Mononuclear cell (primary cell): ENCODE data around the gene PID1. TPM values are rescaled to one million over a fixed set of nuclear protein-coding genes. Genes with fewer than 3 reads are reported as not detected.
"Not testable (repeated sequence)": the region's sequence is repeated elsewhere in the genome, so short reads cannot be mapped to it uniquely, and the experiment has no call there.

ENCODE experiments used
- H3K27me3 ChIP-seq: 2 replicates; pipeline ENCODE4 v1.6.0; 2011; ENCODE audit warnings: low read length, control low read depth; ENCODE audit not compliant: insufficient read depth
- H3K4me1 ChIP-seq: 2 replicates; pipeline ENCODE4 v1.5.1; 2011; ENCODE audit warnings: mild to moderate bottlenecking, low read length, control low read depth; ENCODE audit not compliant: insufficient read depth
- H3K4me3 ChIP-seq: 2 replicates; pipeline ENCODE4 v1.5.1; 2011; ENCODE audit warnings: mild to moderate bottlenecking, low read length, moderate library complexity
- H3K9me3 ChIP-seq: 2 replicates; pipeline ENCODE4 v1.5.1; 2011; ENCODE audit warnings: low read depth, mild to moderate bottlenecking, control low read depth, low read length
- total RNA-seq: library from RNA; depleted of rRNA; stranded (reverse); fragments of >200 nt; gene quantifications from one replicate; pipeline ENCODE4 v1.2.3, GENCODE V29; 2012

The PID1 gene
- total RNA-seq, 1 donor, result 8.4 TPM

DNA sequence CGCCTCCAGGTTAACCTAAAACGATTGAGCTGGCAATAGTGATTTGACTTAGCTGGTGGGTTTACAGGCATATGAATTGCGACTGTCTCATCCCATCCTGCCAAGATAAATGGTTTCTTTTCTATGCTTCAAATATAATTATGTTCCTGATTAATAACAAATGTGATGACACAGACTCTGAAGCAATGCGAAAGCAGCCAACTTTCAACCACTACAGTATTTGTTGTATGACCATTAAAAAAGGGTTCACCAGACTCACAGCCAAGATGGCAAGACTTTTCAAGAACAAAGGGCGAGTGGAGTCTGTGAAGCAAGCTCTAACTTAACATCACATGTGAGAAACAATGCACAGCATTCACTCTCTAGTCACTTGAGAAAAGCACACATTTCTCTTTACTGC is 186.6 kb downstream of the PID1 start:
- Histone ChIP-seq H3K4me1 (no peaks in the 10 kb centered on the region), H3K9me3 (no peaks in the 10 kb centered on the region), H3K4me3 (no peak overlapping the region), H3K27me3 (no peaks in the 10 kb centered on the region)

DNA sequence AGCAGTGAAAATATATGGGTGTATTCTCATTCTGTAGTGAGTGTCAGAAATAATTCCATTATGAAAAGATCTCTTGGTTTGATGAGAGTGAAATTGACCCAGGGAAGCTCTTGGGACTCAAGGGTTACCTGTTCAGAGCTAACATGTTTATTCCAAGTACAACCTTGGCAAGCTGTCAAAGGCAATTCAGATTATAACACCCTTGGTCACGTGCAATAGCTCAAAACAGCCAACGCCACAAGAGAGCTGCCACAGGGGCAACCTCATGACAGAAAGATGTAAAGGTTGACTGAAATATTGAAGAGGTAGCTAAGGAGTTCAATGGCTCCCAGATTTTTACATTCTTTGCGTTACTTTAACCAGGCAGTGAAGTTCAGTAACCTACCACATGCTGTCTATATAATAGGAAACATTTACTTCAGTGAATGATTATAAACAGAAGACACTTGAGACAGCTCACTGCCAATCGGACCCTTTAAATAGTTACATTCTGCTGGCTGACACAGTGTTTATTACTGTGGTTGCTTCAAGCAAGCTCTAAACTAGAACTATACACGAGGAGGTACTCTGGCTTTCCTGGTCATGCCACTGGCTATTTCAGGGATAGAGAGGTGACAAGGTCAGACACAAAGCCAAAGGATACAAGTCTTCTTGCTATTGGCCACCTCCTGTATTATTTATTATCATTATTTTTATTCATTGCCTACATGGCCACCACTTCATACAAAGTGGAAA is 187.3 kb downstream of the PID1 start:
- H3K9me3 ChIP-seq, result no peaks in the 10 kb centered on the region
- no peaks in the 10 kb centered on the region for H3K4me1 ChIP-seq
- H3K4me3 ChIP-seq, result no peak overlapping the region
- no peaks in the 10 kb centered on the region for H3K27me3 ChIP-seq

DNA sequence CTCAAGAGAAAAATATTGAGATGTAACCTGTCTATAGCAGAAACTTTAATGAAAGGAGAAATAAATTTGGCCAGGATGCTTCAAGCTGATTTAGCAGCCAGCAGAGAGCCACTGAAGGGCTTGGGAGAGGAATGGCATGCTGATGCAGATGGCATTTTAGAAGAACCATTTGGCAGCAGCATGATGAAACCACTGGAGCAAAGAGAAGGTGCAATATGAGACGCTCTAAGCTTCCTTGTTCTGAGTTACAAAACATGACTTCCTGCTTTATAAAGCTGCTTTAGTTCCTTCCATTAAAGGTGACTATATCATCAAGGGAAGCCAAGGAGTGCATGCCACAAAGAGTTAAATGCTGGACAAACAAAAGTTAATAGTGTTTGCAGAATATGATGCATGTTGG is 189.7 kb downstream of the PID1 start:
- Histone ChIP-seq H3K4me1 (no peaks in the 10 kb centered on the region), H3K4me3 (no peak overlapping the region), H3K9me3 (no peaks in the 10 kb centered on the region), H3K27me3 (no peaks in the 10 kb centered on the region)

DNA sequence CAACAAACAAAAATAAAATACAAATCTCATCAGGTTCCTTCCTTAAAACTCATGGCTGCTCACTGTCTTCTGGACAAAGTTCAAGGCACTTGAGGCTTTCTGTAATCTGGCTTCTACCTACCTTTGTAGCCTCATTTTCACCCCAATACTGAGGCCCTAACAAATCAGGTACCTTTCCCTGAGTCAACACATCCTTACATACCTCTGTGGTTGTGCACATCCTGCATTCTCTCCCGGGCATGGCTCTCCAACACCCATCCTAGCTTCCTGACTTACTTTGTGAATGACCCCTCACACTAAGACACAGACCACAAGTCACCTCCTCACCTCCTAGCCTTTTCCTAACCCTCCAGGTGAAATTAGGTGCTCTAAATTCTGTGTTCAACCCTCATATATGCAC is 190.9 kb downstream of the PID1 start:
- Histone ChIP-seq H3K4me1 (no peaks in the 10 kb centered on the region), H3K4me3 (no peak overlapping the region), H3K9me3 (no peaks in the 10 kb centered on the region)

DNA sequence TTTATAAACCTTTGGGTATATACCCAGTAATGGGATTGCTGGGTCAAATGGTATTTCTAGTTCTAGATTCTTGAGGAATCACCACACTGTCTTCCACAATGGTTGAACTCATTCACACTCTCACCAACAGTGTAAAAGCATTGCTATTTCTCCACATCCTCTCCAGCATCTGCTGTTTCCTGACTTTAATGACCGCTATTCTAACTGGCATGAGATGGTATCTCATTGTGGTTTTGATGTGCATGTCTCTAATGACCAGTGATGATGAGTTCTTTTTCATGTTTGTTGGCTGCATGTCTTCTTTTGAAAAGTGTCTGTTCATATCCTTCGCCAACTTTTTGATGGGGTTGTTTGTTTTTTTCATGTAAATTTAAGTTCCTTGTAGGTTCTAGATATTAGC is 194.2 kb downstream of the PID1 start:
- not testable (repeated sequence) for H3K4me3 ChIP-seq, H3K4me1 ChIP-seq, H3K9me3 ChIP-seq

More for the DNA sequence above, 190.9 kb downstream of the PID1 start:
- no peaks in the 10 kb centered on the region for H3K27me3 ChIP-seq

DNA sequence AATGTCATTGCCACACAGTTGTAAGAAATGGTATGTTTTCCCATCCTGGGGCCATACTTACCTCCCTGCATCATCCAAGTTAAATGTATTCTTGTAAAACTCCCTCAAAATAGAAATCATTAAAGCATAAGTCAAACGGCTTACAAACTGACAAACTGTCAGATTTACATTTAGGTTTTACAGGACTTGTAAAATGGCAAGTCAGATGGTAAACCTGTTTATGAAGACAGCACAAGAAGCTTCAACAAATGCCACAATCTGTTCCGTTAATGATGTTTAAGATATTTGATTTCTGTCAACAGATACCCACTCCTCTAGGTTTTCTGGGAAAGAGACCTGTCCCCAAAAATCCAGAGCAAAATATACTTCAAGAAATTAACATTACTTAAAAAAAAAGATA is 197.2 kb downstream of the PID1 start:
- no peaks in the 10 kb centered on the region for H3K27me3 ChIP-seq
- H3K4me3 ChIP-seq, result no peak overlapping the region
- H3K4me1 ChIP-seq, result no peaks in the 10 kb centered on the region
- H3K9me3 ChIP-seq, result no peaks in the 10 kb centered on the region

More for the DNA sequence above, 194.2 kb downstream of the PID1 start:
- H3K27me3 ChIP-seq, result not testable (repeated sequence)

DNA sequence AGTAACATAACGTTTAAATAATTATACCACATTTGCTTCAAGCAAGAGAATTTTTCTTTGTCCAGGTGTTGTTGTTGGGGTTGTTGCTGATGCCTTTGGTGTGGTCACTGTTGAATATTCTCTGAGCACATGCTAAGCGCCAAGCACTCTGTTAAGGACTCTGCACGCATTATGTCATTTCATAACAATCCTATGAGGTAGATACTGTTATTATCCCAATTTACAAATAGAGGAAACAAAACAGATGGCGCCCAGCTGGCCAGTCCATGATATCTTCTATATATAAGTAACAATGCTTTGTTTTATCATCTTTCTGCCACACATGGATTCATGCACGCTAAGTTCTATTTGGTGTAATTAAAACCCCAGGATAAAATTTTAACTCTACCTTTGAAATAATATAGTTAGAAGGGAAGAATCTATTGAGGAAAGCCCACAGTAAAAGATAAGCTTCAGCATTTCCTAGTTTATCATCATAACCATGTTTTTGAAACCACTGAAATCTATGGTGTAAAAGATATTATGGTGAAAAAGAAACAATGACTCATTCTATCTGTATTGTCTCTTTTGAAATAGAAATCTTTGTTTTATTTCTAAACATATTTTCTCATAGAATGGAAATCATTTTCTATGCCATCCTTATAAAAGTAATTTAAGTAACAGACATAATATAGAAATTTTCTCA is 199.7 kb downstream of the PID1 start:
- Histone ChIP-seq H3K9me3 (peaks cover 5% of the 10 kb centered on the region), H3K27me3 (no peaks in the 10 kb centered on the region), H3K4me1 (no peaks in the 10 kb centered on the region), H3K4me3 (no peak overlapping the region)

DNA sequence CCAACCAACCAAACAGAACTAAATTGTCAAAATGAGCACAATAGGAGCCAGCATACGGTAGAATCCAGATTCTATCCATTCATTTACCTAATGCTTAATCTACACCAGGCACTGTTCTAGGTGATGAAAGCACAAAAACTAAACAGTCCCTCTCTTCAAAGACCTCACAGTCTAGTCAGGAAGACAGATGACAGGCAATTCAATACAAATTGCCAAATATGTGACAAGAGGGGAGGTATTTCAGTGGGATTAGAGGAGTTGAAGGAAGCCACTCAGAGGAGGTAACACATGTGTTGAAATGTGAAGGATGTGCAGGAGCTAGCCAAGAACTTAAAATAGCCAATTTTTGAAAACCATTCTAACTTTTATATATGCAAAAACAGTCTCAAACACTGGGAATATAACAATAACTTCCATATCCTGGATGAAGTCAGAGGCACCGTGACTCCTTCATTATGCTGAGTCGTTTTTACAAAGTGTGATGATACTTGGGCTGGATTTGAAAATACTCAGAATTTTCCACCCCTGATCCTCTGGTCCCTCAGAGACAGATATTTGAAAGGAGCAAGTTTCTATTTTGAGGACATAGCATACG is 204.9 kb downstream of the PID1 start:
- Histone ChIP-seq H3K4me1 (no peaks in the 10 kb centered on the region), H3K4me3 (no peak overlapping the region), H3K9me3 (peaks cover 34% of the 10 kb centered on the region), H3K27me3 (no peaks in the 10 kb centered on the region)

DNA sequence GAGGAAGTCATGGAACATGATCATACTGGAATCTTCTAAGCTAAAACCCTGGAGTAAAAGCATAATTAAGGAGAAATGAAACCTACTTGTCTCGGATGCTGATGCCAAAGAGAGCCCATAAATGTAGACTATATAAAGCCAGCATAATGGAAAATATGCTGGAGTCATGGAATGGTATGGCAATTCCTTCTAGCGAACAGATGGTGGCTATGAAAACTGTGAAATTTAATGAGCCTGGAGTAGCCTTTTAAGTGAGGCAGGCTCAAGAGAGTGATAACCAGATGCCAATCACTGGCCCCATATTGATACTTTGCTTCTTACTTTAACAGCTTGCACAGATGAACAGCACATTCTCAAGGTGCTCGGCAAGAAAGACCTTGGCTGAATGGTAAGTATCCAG is 206.3 kb downstream of the PID1 start:
- Histone ChIP-seq H3K4me1 (no peaks in the 10 kb centered on the region), H3K9me3 (peaks cover 34% of the 10 kb centered on the region), H3K4me3 (no peak overlapping the region), H3K27me3 (no peaks in the 10 kb centered on the region)

DNA sequence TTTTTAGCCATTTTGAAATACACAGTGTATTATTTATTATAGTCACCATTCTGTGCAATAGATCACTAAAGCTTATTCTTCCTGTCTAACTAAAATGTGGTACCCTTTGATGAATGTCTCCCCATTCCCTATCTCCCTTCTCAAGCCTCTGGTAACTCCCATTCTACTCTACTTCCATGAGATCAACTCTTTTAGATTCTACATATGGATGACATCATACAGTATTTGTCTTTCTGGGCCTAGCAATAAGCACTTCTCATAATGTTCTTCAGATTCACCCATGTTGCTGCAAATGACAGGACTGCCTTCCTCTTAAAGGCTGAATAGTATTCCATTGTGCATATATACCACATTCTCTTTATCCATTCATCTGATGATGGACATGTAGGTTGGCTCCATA is 210.9 kb downstream of the PID1 start:
- Histone ChIP-seq H3K9me3 (peaks cover 20% of the 10 kb centered on the region), H3K4me3 (no peak overlapping the region), H3K27me3 (no peaks in the 10 kb centered on the region), H3K4me1 (no peaks in the 10 kb centered on the region)

DNA sequence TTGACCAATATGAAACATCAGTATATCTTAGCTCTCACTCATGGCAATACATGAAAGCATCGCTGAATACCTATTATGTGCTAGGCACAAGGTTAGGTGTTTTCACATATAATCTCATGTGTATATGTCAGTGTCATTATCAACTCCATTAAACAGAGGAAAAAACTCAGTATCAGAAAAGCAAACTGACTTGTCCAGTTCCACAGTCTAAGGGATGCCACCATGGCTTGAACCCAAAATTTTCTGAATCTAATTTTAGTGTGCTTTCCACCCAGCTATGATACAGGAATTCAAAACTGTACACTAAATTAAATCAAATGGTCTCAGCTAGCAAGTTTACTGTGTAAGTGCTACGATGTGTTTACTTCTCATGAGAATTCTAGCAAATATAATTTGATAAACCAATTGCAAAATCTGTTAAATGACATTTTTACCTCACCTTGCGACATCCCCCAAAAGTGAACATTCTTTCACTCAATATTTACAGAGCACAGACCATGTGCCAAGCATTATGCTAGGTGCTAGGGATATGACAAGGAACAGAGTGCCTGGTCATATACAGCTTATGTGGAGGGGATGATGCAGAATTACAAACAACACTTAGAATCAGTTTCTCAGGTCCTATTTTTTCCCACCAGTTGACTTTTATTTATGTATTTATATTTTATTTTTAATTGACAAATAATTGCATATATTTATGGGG is 211.6 kb downstream of the PID1 start:
- H3K27me3 ChIP-seq, result no peaks in the 10 kb centered on the region
- H3K4me3 ChIP-seq, result no peak overlapping the region
- peaks cover 14% of the 10 kb centered on the region for H3K9me3 ChIP-seq
- no peaks in the 10 kb centered on the region for H3K4me1 ChIP-seq

DNA sequence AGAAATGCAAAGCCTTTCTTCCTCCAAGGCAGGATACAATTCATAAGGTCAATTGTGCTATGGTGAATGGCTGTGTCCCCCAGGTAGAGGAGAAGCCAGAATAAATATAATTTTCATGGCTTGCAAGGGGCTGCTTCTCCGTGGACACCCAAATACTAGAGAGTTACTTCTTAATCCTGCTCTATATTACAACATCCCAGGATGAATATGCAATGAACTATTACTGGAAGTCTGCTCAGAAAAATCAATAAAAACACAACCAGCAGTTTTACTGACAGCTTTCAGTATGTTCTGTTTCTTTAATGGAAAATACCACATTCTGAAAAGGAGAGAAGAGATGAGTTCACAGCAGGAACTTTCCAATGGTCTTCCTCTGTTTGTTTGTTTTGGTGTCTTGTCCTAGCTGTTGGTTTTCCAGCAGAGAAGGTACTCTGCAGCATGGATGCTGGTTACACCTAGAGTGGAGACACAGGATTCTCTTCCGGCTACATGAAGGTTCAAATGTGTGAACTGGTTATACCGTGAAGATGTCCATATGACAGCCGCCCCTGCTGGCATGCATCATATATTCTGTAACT is 213.0 kb downstream of the PID1 start:
- Histone ChIP-seq H3K9me3 (peaks cover 8% of the 10 kb centered on the region), H3K4me3 (no peak overlapping the region), H3K4me1 (no peaks in the 10 kb centered on the region), H3K27me3 (no peaks in the 10 kb centered on the region)

DNA sequence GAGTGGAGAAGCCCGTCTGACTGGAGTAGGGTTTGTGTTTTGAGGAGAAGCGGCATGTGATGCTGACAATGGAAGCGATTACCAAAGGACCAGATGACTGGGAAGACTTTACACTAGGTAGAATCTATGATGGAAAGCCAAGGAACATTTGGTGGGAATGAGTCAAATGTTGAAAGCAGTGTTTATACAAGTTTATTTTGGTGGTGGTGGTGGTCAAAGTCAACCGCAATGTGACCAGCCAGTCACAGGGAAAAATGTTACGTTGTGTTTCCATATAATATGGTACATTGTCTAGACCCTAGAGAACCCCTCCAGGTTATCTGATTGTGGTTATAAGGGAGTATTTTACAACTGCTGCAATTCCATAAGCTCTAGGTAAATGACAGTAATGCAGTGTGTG is 216.8 kb downstream of the PID1 start:
- Histone ChIP-seq H3K4me1 (no peaks in the 10 kb centered on the region), H3K4me3 (no peak overlapping the region), H3K9me3 (no peaks in the 10 kb centered on the region)

DNA sequence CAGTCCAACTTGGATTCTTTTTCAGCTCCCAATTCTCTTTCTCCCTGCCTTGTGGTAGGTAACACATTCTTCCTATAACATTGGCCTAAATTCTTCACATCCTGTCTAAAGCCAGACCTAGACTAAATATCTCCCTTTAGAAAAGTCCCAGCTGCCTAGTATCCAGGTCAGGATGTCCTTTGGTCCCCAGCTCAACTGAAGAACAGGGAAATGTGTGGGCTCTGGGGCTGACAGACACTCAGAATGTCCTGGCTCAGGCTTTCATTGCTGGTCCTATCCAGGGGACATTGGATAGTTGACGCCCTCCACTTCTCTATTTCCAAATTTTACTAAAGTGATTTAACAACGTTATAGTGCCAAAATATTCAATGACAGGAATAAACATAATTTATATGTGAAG is 219.3 kb downstream of the PID1 start:
- H3K4me3 ChIP-seq, result no peak overlapping the region
- no peaks in the 10 kb centered on the region for H3K4me1 ChIP-seq
- H3K9me3 ChIP-seq, result no peaks in the 10 kb centered on the region
- H3K27me3 ChIP-seq, result no peaks in the 10 kb centered on the region

More for the DNA sequence above, 216.8 kb downstream of the PID1 start:
- H3K27me3 ChIP-seq, result no peaks in the 10 kb centered on the region

DNA sequence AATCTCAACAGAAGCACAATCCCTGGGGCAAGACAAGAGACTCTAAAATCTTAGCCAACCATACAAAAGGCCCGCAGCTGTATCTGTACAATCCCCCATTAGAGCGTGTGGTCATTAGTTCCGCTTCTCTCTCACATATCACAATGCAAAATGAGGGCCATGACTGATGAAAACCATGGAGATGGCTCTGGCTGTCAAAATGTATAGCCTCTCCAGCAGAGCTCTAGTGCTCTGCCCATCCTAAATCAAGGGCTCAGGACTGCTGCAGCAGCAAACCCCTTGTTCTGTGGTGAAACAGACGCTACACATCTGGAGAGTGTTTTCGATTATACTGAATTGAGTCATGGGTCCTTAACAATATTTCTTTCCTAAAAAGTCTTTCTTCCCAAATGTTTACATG is 221.0 kb downstream of the PID1 start:
- no peaks in the 10 kb centered on the region for H3K9me3 ChIP-seq
- no peaks in the 10 kb centered on the region for H3K4me1 ChIP-seq

More for the DNA sequence above, 221.0 kb downstream of the PID1 start:
- Histone ChIP-seq H3K4me3 (no peak overlapping the region), H3K27me3 (no peaks in the 10 kb centered on the region)
